SK-N-SH (cell line): ENCODE measurements around the gene PLEKHF1. TPM values are rescaled to one million over a fixed set of nuclear protein-coding genes. Genes with fewer than 3 reads are reported as not detected.
A peak's percentile ranks its signal among the peaks of the same experiment; 100 is the strongest.

Experiments used
- CTCF ChIA-PET: fragments of 300-600, 350-600 bp; formaldehyde crosslinking; extraction: SDS; loops from one replicate; lab custom pipeline; 2021; lab: Yijun Ruan, JAX
- POLR2A ChIA-PET: fragments of 350-600 bp; sonication (Branson Sonifier 250); formaldehyde crosslinking; extraction: SDS; loops from one replicate; lab custom pipeline; 2020; ENCODE audit warnings: antibody characterized with exemption, inconsistent platforms; lab: Yijun Ruan, JAX
- DNase-seq: peaks from one replicate; pipeline ENCODE4 v3.0.0; 2012
- H2AFZ ChIP-seq: fragments of 200-600 bp; sonication (generic); 2 replicates; pipeline ENCODE4 v1.8.1; 2016; ENCODE audit warnings: antibody characterized with exemption, mild to moderate bottlenecking, low read depth
- H3F3A ChIP-seq: fragments of 200-600 bp; sonication (generic); replicated peaks from 2 replicates; pipeline ENCODE3; 2016; ENCODE audit warnings: antibody characterized with exemption, mild to moderate bottlenecking; ENCODE audit not compliant: insufficient read depth
- H3K27ac ChIP-seq, 2 experiments: fragments of 200-500 bp in 1 of 2; fragments of 200-600 bp in 1 of 2; sonication (Bioruptor generic) in 1 of 2; sonication (generic), shearing (Covaris generic) in 1 of 2; 2 replicates each; pipeline versions ENCODE4 v1.5.1 to v1.6.1; 2014 to 2016; ENCODE audit warnings: low read depth in 2 of 2, inconsistent platforms in 1 of 2, low read length in 1 of 2, mild to moderate bottlenecking in 1 of 2, mixed read lengths in 1 of 2
- H3K27me3 ChIP-seq: fragments of 200-600 bp; sonication (generic), shearing (Covaris generic); 2 replicates; pipeline ENCODE4 v1.6.1; 2016; ENCODE audit warnings: mixed run types; ENCODE audit not compliant: insufficient read depth
- H3K36me3 ChIP-seq, 2 experiments: fragments of 200-500 bp in 1 of 2; fragments of 200-600 bp in 1 of 2; sonication (Bioruptor generic) in 1 of 2; sonication (generic) in 1 of 2; replicated peaks in 1 of 2; 2 replicates each; pipeline versions ENCODE3 to v1.5.1; 2014 to 2016; ENCODE audit warnings: low read length in 1 of 2, mild to moderate bottlenecking in 1 of 2; ENCODE audit not compliant: insufficient read depth in 2 of 2, control insufficient read depth in 1 of 2
- H3K4me1 ChIP-seq, 2 experiments: fragments of 200-500 bp in 1 of 2; fragments of 200-600 bp in 1 of 2; sonication (Bioruptor generic) in 1 of 2; sonication (generic), shearing (Covaris generic) in 1 of 2; 2 replicates each; pipeline versions ENCODE4 v1.5.1 to v1.6.1; 2014 to 2016; ENCODE audit warnings: low read depth in 1 of 2, low read length in 1 of 2, mixed run types in 1 of 2; ENCODE audit not compliant: insufficient read depth in 2 of 2, control insufficient read depth in 1 of 2
- H3K4me2 ChIP-seq: fragments of 200-600 bp; sonication (generic), shearing (Covaris generic); 2 replicates; pipeline ENCODE4 v1.6.1; 2017; ENCODE audit warnings: mixed run types
- H3K4me3 ChIP-seq, 2 experiments: fragments of 200-500 bp in 1 of 2; fragments of 200-600 bp in 1 of 2; sonication (Bioruptor generic) in 1 of 2; sonication (generic), shearing (Covaris generic) in 1 of 2; 2 replicates each; pipeline versions ENCODE4 v1.5.1 to v1.8.1; 2014 to 2016; ENCODE audit warnings: low read depth in 2 of 2, inconsistent platforms in 1 of 2, low read length in 1 of 2, mild to moderate bottlenecking in 1 of 2, mixed read lengths in 1 of 2, moderate library complexity in 1 of 2
- H3K79me2 ChIP-seq: fragments of 200-600 bp; sonication (generic); 2 replicates; pipeline ENCODE4 v1.8.1; 2017; ENCODE audit warnings: mild to moderate bottlenecking; ENCODE audit not compliant: insufficient read depth
- H3K9ac ChIP-seq: fragments of 200-600 bp; sonication (generic); 2 replicates; pipeline ENCODE4 v1.6.1; 2017; ENCODE audit warnings: mixed run types
- H3K9me2 ChIP-seq: fragments of 200-600 bp; sonication (generic); 2 replicates; pipeline ENCODE4 v1.6.1; 2017; ENCODE audit warnings: mixed run types
- H3K9me3 ChIP-seq: fragments of 200-600 bp; sonication (generic); 2 replicates; pipeline ENCODE4 v1.6.1; 2017; ENCODE audit warnings: mixed run types, mild to moderate bottlenecking, moderate library complexity
- H4K20me1 ChIP-seq: fragments of 200-600 bp; sonication (generic); 2 replicates; pipeline ENCODE4 v1.6.1; 2017; ENCODE audit warnings: mild to moderate bottlenecking, mixed run types; ENCODE audit not compliant: insufficient read depth
- CHD2 ChIP-seq: fragments of 150-350 bp; IDR thresholded peaks from 2 replicates; pipeline ENCODE4 v1.6.1; 2018; ENCODE audit warnings: low read length; ENCODE audit not compliant: partially characterized antibody
- CTCF ChIP-seq: fragments of 200-600 bp; sonication (generic); IDR thresholded peaks from 2 replicates; pipeline ENCODE4 v1.6.1; 2017; ENCODE audit warnings: antibody characterized with exemption, mild to moderate bottlenecking, moderate library complexity
- ELF1 ChIP-seq: IDR thresholded peaks from 2 replicates; pipeline ENCODE4 v1.4.0; 2012
- EP300 ChIP-seq, 2 experiments: IDR thresholded peaks; 2 replicates each; pipeline versions ENCODE4 v1.4.0 to v1.6.1; 2012; ENCODE audit warnings: borderline replicate concordance in 1 of 2, low read depth in 1 of 2, low read length in 1 of 2
- EZH2phosphoT487 ChIP-seq: fragments of 200-600 bp; sonication (generic); IDR thresholded peaks from 2 replicates; pipeline ENCODE4 v1.6.1; 2017; ENCODE audit warnings: low read depth, mixed run types, mild to moderate bottlenecking, antibody characterized with exemption, moderate library complexity, borderline replicate concordance
- GABPA ChIP-seq: IDR thresholded peaks from 2 replicates; pipeline ENCODE4 v1.4.0; 2012; ENCODE audit warnings: low read depth, mild to moderate bottlenecking
- MAX ChIP-seq: IDR thresholded peaks from 2 replicates; pipeline ENCODE4 v1.4.0; 2012; ENCODE audit warnings: low read depth
- NRF1 ChIP-seq: IDR thresholded peaks from 2 replicates; pipeline ENCODE4 v1.6.1; 2012; ENCODE audit warnings: low read depth, mild to moderate bottlenecking, low read length
- POLR2AphosphoS5 ChIP-seq: IDR thresholded peaks from 2 replicates; pipeline ENCODE4 v1.6.1; 2012; ENCODE audit warnings: low read depth, low read length
- RAD21 ChIP-seq: IDR thresholded peaks from 2 replicates; pipeline ENCODE4 v1.6.1; 2012; ENCODE audit warnings: mild to moderate bottlenecking, low read length
- RCOR1 ChIP-seq: fragments of 150-350 bp; IDR thresholded peaks from 2 replicates; pipeline ENCODE4 v1.6.1; 2017; ENCODE audit warnings: antibody characterized with exemption, low read length
- REST ChIP-seq: IDR thresholded peaks from 2 replicates; pipeline ENCODE4 v1.6.1; 2012; ENCODE audit warnings: mild to moderate bottlenecking, low read depth, low read length, moderate library complexity
- RFX5 ChIP-seq: IDR thresholded peaks from 2 replicates; pipeline ENCODE4 v1.6.1; 2012; ENCODE audit warnings: mild to moderate bottlenecking, improper control_type of control experiment, low read length
- TCF12 ChIP-seq: IDR thresholded peaks from 2 replicates; pipeline ENCODE4 v1.4.0; 2012
- TEAD4 ChIP-seq: IDR thresholded peaks from 2 replicates; pipeline ENCODE4 v1.4.0; 2012; ENCODE audit warnings: mild to moderate bottlenecking, borderline replicate concordance; ENCODE audit not compliant: insufficient read depth
- YY1 ChIP-seq: IDR thresholded peaks from 2 replicates; pipeline ENCODE4 v1.4.0; 2012; ENCODE audit warnings: low read depth, mild to moderate bottlenecking
- WGBS: methylation state at CpG from one replicate; pipeline ENCODE4 v1.1.6; 2017; ENCODE audit warnings: low lambda C conversion rate; 5-methylcytosine and 5-hydroxymethylcytosine counted together
- polyA plus RNA-seq, 3 experiments: library from polyadenylated mRNA; depleted of rRNA; stranded (reverse); fragments of >200 nt; gene quantifications; 2 replicates each; pipeline ENCODE4 v1.2.3, GENCODE V29; 2012

Gene PLEKHF1
- polyA plus RNA-seq, 1 of the 3 experiments (the other 2 are of a cell fraction): 3.9 TPM

- Histone ChIP-seq H3K4me2 (peak overlapping the region; percentile 99), H3K36me3 (no peaks in the 10 kb centered on the region), H3F3A (peaks cover 10% of the 10 kb centered on the region), H3K9ac (peak overlapping the region; percentile 95), H3K4me1 (peaks cover 7 to 20% of the 10 kb centered on the region in 2 experiments; a peak in 2 of 4 replicates), H2AFZ (peak overlapping the region; percentile 96), H3K4me3 (peak overlapping the region; percentile 82 to 84), H3K27me3 (no peaks in the 10 kb centered on the region), H4K20me1 (no peaks in the 10 kb centered on the region), H3K9me3 (no peaks in the 10 kb centered on the region), H3K79me2 (peaks cover 47% of the 10 kb centered on the region), H3K27ac (peak overlapping the region; percentile 74 to 83), H3K9me2 (no peaks in the 10 kb centered on the region)
- TF ChIP-seq CHD2 (no peak), CTCF (no peak), REST (no peak), EP300 (IDR thresholded peaks at IDR 0.05; ENCODE audit: borderline replicate concordance in 1 of 2, low read depth in 1 of 2, low read length in 1 of 2) (no peak), RCOR1 (no peak), EZH2phosphoT487 (no peak), TCF12 (no peak), MAX (no peak), GABPA (no peak), RAD21 (no peak), ELF1 (no peak), TEAD4 (no peak), RFX5 (no peak), NRF1 (no peak), POLR2AphosphoS5 (no peak), YY1 (no peak)
- 46% methylated on average over 13 of the region's 13 CpGs for WGBS
- CTCF ChIA-PET: interaction anchor here (0.6 to 9.5 kb wide), 62 partner anchors 8 to 959 kb away, joined by 3 to 137 read pairs (median 4); partner anchors contain the start of genes PLEKHF1 and POP4
- DNase-seq: no peak
- POLR2A ChIA-PET: interaction anchor here (0.6 to 3.5 kb wide), 5 partner anchors 21 to 393 kb away, joined by 3 to 28 read pairs (median 5); partner anchors contain the start of genes PLEKHF1 and POP4
Measured at GRCh38 chr19:29715701-29716581, 50.7 kb downstream of the PLEKHF1 start.
